ENCODE data around the gene GPC5.

DNA sequence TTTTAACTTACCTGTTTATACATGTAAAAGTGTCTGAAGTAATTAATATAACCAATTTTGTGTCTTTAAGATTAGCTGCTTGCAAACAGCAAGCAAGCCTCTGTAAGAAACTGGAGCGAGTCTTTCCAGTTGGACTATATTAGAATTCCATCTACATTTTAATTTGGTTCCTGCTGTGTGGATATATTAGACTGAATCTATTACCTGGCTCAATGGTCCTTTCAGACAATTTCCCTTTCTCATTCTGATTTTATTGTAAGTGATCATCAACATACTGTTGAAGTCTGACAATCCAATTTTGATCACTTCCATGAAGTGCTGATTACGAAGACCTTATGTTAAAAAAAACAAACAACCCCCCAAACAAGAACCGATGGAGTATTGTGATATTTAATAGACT lies 72.3 kb downstream of the GPC5 start:
- TF ChIP-seq, protein P1, sequence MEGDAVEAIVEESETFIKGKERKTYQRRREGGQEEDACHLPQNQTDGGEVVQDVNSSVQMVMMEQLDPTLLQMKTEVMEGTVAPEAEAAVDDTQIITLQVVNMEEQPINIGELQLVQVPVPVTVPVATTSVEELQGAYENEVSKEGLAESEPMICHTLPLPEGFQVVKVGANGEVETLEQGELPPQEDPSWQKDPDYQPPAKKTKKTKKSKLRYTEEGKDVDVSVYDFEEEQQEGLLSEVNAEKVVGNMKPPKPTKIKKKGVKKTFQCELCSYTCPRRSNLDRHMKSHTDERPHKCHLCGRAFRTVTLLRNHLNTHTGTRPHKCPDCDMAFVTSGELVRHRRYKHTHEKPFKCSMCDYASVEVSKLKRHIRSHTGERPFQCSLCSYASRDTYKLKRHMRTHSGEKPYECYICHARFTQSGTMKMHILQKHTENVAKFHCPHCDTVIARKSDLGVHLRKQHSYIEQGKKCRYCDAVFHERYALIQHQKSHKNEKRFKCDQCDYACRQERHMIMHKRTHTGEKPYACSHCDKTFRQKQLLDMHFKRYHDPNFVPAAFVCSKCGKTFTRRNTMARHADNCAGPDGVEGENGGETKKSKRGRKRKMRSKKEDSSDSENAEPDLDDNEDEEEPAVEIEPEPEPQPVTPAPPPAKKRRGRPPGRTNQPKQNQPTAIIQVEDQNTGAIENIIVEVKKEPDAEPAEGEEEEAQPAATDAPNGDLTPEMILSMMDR (IDR thresholded peaks at IDR 0.05), result no peak
- no peak for TF ChIP-seq POLR2AphosphoS5 (IDR thresholded peaks at IDR 0.05)
- TF ChIP-seq POLR2A (IDR thresholded peaks at IDR 0.05), result no peak
